H1 (cell line): Measurements from ENCODE around the gene KRT9. TPM values are rescaled to one million over a fixed set of nuclear protein-coding genes. Genes with fewer than 3 reads are reported as not detected.

Experiments used
- CTCF ChIA-PET: fragments of 300-600 bp; sonication (Branson Sonifier 250); formaldehyde crosslinking; loops from one replicate; lab custom pipeline; 2021; ENCODE audit not compliant: partially characterized antibody; lab: Charles Lee
- POLR2A ChIA-PET: fragments of 300-600 bp; sonication (Branson Sonifier 250); formaldehyde crosslinking; loops from one replicate; lab custom pipeline; 2021; ENCODE audit warnings: inconsistent platforms; ENCODE audit not compliant: partially characterized antibody; lab: Charles Lee
- DNase-seq, 2 experiments: peaks; one replicate each; pipeline versions ENCODE4 v3.0.0 to v3.0.0-alpha.2; 2010 to 2022; ENCODE audit warnings: low spot score in 2 of 2, low read depth in 1 of 2, mixed read lengths in 1 of 2
- FAIRE-seq: peaks from 2 replicates; lab custom pipeline; 2011; peaks lifted over from hg19 to GRCh38; lab: Jason Lieb, UNC
- H2AFZ ChIP-seq: 2 replicates; pipeline ENCODE4 v1.8.1; 2012; ENCODE audit warnings: low read length, inconsistent platforms
- H2AK5ac ChIP-seq: 2 replicates; pipeline ENCODE4 v1.6.1; 2013; ENCODE audit warnings: low read depth, low read length
- H2BK120ac ChIP-seq: replicated peaks from 2 replicates; pipeline ENCODE3; 2013; ENCODE audit warnings: low read depth, low read length, inconsistent platforms
- H2BK12ac ChIP-seq: 2 replicates; pipeline ENCODE4 v1.6.1; 2013; ENCODE audit warnings: low read depth, low read length
- H2BK15ac ChIP-seq: 2 replicates; pipeline ENCODE4 v1.6.1; 2013; ENCODE audit warnings: low read length
- H2BK20ac ChIP-seq: 2 replicates; pipeline ENCODE4 v1.6.1; 2013; ENCODE audit warnings: low read length
- H2BK5ac ChIP-seq: 2 replicates; pipeline ENCODE4 v1.6.1; 2013; ENCODE audit warnings: low read depth, low read length
- H3K14ac ChIP-seq: 2 replicates; pipeline ENCODE4 v1.6.1; 2013; ENCODE audit warnings: inconsistent platforms; ENCODE audit not compliant: insufficient read length
- H3K18ac ChIP-seq: 2 replicates; pipeline ENCODE4 v1.6.1; 2013; ENCODE audit warnings: low read length; ENCODE audit errors: extremely low read depth
- H3K23ac ChIP-seq: 2 replicates; pipeline ENCODE4 v1.6.1; 2013; ENCODE audit warnings: inconsistent platforms; ENCODE audit not compliant: insufficient read length
- H3K23me2 ChIP-seq: 2 replicates; pipeline ENCODE4 v1.6.1; 2013; ENCODE audit warnings: low read depth, low read length
- H3K27ac ChIP-seq: 2 replicates; pipeline ENCODE4 v1.6.1; 2011; ENCODE audit warnings: low read depth, low read length, inconsistent platforms
- H3K27me3 ChIP-seq, 4 experiments: replicated peaks in 1 of 4; 1 replicate in 1 of 4; 2 replicates in 3 of 4; pipeline versions ENCODE4 v1.6.1 to v1.8.1; 2011 to 2013; ENCODE audit warnings: low read length in 3 of 4, mild to moderate bottlenecking in 3 of 4, inconsistent platforms in 2 of 4, mixed read lengths in 2 of 4, moderate library complexity in 1 of 4; ENCODE audit not compliant: control insufficient read depth in 3 of 4, insufficient read depth in 3 of 4; ENCODE audit errors: extremely low read depth in 1 of 4
- H3K36me3 ChIP-seq, 4 experiments: 2 replicates each; pipeline versions ENCODE4 v1.6.1 to v1.8.1; 2011 to 2013; ENCODE audit warnings: mild to moderate bottlenecking in 4 of 4, low read length in 3 of 4, moderate library complexity in 2 of 4, control low read depth in 1 of 4, inconsistent platforms in 1 of 4; ENCODE audit not compliant: insufficient read depth in 4 of 4, control insufficient read depth in 2 of 4
- H3K4ac ChIP-seq: replicated peaks from 2 replicates; pipeline ENCODE3; 2013; ENCODE audit warnings: low read length, low read depth, mixed read lengths, inconsistent platforms; ENCODE audit not compliant: insufficient read length
- H3K4me1 ChIP-seq, 4 experiments: replicated peaks in 1 of 4; 1 replicate in 1 of 4; 2 replicates in 3 of 4; pipeline versions ENCODE4 v1.6.1 to v1.8.1; 2011 to 2013; ENCODE audit warnings: low read length in 3 of 4, inconsistent platforms in 2 of 4, mixed read lengths in 1 of 4; ENCODE audit not compliant: insufficient read depth in 4 of 4, control insufficient read depth in 3 of 4
- H3K4me2 ChIP-seq, 2 experiments: 2 replicates each; pipeline versions ENCODE4 v1.6.1 to v1.8.1; 2011 to 2013; ENCODE audit warnings: low read depth in 2 of 2, low read length in 2 of 2, control low read depth in 1 of 2, inconsistent platforms in 1 of 2, mild to moderate bottlenecking in 1 of 2; ENCODE audit not compliant: insufficient read depth in 1 of 2
- H3K4me3 ChIP-seq, 4 experiments: fragments of 200-600, 300-600 bp in 1 of 4; sonication (generic), shearing (Covaris generic), sonication (Bioruptor Twin) in 1 of 4; 2 replicates each; pipeline versions ENCODE4 v1.5.1 to v1.8.1; 2011 to 2016; ENCODE audit warnings: low read length in 4 of 4, low read depth in 3 of 4, control low read depth in 2 of 4, inconsistent platforms in 2 of 4, mild to moderate bottlenecking in 2 of 4, mixed read lengths in 1 of 4, moderate library complexity in 1 of 4; ENCODE audit not compliant: insufficient read depth in 2 of 4; ENCODE audit errors: extremely low read depth in 1 of 4
- H3K56ac ChIP-seq: replicated peaks from 2 replicates; pipeline ENCODE3; 2013; ENCODE audit warnings: low read depth, mild to moderate bottlenecking, mixed read lengths, low read length, inconsistent platforms; ENCODE audit not compliant: insufficient read length
- H3K79me1 ChIP-seq: 2 replicates; pipeline ENCODE4 v1.6.1; 2013; ENCODE audit warnings: low read depth, low read length, control low read depth
- H3K79me2 ChIP-seq, 2 experiments: 2 replicates each; pipeline versions ENCODE4 v1.6.1 to v1.8.1; 2012 to 2013; ENCODE audit warnings: low read length in 2 of 2, mild to moderate bottlenecking in 2 of 2, inconsistent platforms in 1 of 2; ENCODE audit not compliant: insufficient read depth in 2 of 2, control insufficient read depth in 1 of 2
- H3K9ac ChIP-seq, 4 experiments: replicated peaks in 1 of 4; 1 replicate in 1 of 4; 2 replicates in 3 of 4; pipeline versions ENCODE4 v1.6.1 to v1.8.1; 2011 to 2013; ENCODE audit warnings: low read depth in 3 of 4, low read length in 3 of 4, control low read depth in 2 of 4, mild to moderate bottlenecking in 2 of 4, moderate library complexity in 2 of 4, inconsistent platforms in 1 of 4; ENCODE audit errors: extremely low read depth in 1 of 4
- H3K9me3 ChIP-seq, 2 experiments: 2 replicates each; pipeline versions ENCODE4 v1.6.1 to v1.8.1; 2012 to 2013; ENCODE audit warnings: mild to moderate bottlenecking in 2 of 2, moderate library complexity in 2 of 2, control low read depth in 1 of 2, inconsistent platforms in 1 of 2, low read depth in 1 of 2, low read length in 1 of 2, mixed read lengths in 1 of 2; ENCODE audit not compliant: insufficient read depth in 2 of 2
- H4K20me1 ChIP-seq, 2 experiments: replicated peaks in 1 of 2; 2 replicates each; pipeline versions ENCODE3 to v1.8.1; 2011 to 2013; ENCODE audit warnings: inconsistent platforms in 2 of 2, low read length in 2 of 2, mild to moderate bottlenecking in 1 of 2; ENCODE audit not compliant: insufficient read depth in 2 of 2, control insufficient read depth in 1 of 2
- H4K5ac ChIP-seq: 2 replicates; pipeline ENCODE4 v1.6.1; 2013; ENCODE audit warnings: low read length, low read depth, mixed read lengths, inconsistent platforms; ENCODE audit not compliant: insufficient read length
- H4K8ac ChIP-seq: 2 replicates; pipeline ENCODE4 v1.8.0; 2013; ENCODE audit warnings: mild to moderate bottlenecking, moderate library complexity, low read length, inconsistent platforms; ENCODE audit not compliant: insufficient read depth; ENCODE audit errors: extremely low read depth
- H4K91ac ChIP-seq: replicated peaks from 2 replicates; pipeline ENCODE3; 2013; ENCODE audit warnings: low read length, mixed read lengths, inconsistent platforms; ENCODE audit not compliant: insufficient read length
- ASH2L ChIP-seq: fragments of 200-600, 300-600 bp; sonication (generic); IDR thresholded peaks from one replicate; pipeline ENCODE4 v1.7.1; 2017; ENCODE audit warnings: low read length
- EGR1 ChIP-seq: IDR thresholded peaks from 2 replicates; pipeline ENCODE4 v1.6.1; 2011; ENCODE audit warnings: low read depth, low read length, borderline replicate concordance
- SIX5 ChIP-seq: IDR thresholded peaks from 2 replicates; pipeline ENCODE4 v1.6.1; 2011; ENCODE audit warnings: mild to moderate bottlenecking, low read depth, low read length
- SP1 ChIP-seq: IDR thresholded peaks from 2 replicates; pipeline ENCODE4 v1.6.1; 2011; ENCODE audit warnings: low read depth, low read length
- TCF12 ChIP-seq: IDR thresholded peaks from 2 replicates; pipeline ENCODE4 v1.6.1; 2011; ENCODE audit warnings: low read depth, mild to moderate bottlenecking, low read length
- WGBS, 2 experiments: shearing (Covaris generic) in 1 of 2; methylation state at CpG; one replicate each; pipeline versions ENCODE4 v1.1.6 to v1.1.7; 2013 to 2015; ENCODE audit warnings: low lambda C conversion rate in 2 of 2, mixed read lengths in 2 of 2, inconsistent platforms in 1 of 2, low coverage in 1 of 2, missing lambda C conversion rate in 1 of 2; ENCODE audit not compliant: insufficient replicate concordance in 2 of 2, insufficient coverage in 1 of 2, insufficient read length in 1 of 2; ENCODE audit errors: extremely low coverage in 1 of 2, missing lambda C conversion rate in 1 of 2; 5-methylcytosine and 5-hydroxymethylcytosine counted together
- polyA plus RNA-seq, 7 experiments: library from polyadenylated mRNA; depleted of rRNA in 3 of 7; stranded (reverse) in 5 of 7; unstranded in 2 of 7; fragments of >200 nt in 5 of 7; fragments of 200-250 nt in 2 of 7; gene quantifications; 1 replicate in 5 of 7; 2 replicates in 1 of 7; 4 replicates in 1 of 7; pipeline versions ENCODE4 v1.2.1 to v1.2.3, GENCODE V29; 2011 to 2013; ENCODE audit warnings: missing spikeins in 2 of 7, mixed read lengths in 2 of 7
- total RNA-seq: library from RNA; stranded (reverse); fragmentation: NEBNext Ultra II Directional; extraction: Animal tissue kit (Norgen Biotek cat#: 25700); gene quantifications from 2 replicates; pipeline ENCODE4 v1.2.1, GENCODE V29; 2021

KRT9 gene
- total and polyA plus RNA-seq, 2 of the 8 experiments (the other 6 are each of a cell fraction or from before 2014, with no cell fraction given) = not detected

DNA sequence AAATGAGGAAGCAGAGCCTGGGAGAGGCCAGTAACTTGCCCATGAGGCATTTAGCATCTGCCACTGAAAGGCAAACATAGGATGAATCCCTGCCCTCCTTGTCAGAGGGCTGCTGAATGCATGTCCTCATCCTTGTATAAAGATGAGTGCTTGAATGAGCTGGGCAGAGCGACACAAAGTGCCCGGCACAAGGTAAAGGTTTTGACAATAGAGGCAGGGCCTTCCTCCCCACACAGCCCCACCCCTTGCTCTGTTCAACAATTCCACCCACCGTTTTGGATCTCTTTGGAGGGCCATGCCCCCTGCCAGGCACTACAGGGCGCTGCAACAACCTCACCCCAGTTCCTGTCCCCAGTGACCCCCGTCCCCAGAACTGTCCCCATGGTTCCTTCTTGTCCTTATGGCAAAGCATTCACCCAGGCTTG, 42.4 kb downstream of the KRT9 start:
- H3K27me3 ChIP-seq = no peaks in the 10 kb centered on the region
- no peak overlapping the region for H3K4me3 ChIP-seq
- no peak for FAIRE-seq

More for the DNA sequence above, 42.4 kb downstream of the KRT9 start:
- CTCF ChIA-PET = interaction anchor here (0.8 to 7.4 kb wide), 9 partner anchors 19 to 135 kb away, joined by 3 to 79 read pairs (median 3); no protein-coding TSS in a partner anchor
- H3K23me2 ChIP-seq = peaks cover 6% of the 10 kb centered on the region; the same call in 1 of the 2 replicates
- no peak overlapping the region for H3K14ac ChIP-seq
- 62% methylated on average over 5 of the region's 5 CpGs; no CpG with 5 or more reads in 1 of the 2 experiments for WGBS, 2 experiments
- peaks cover 6 to 15% (median 8%) of the 10 kb centered on the region in 4 experiments for H3K36me3 ChIP-seq
- no peak overlapping the region for H3K23ac ChIP-seq
- POLR2A ChIA-PET = interaction anchor here (1.3 to 11.0 kb wide), 10 partner anchors 11 to 159 kb away, joined by 3 to 293 read pairs (median 16); partner anchors contain the start of genes EIF1 and KRT15
- H2BK15ac ChIP-seq = peak overlapping the region; percentile 74; the same call in 1 of the 2 replicates
- H4K8ac ChIP-seq = no peak overlapping the region
- TF ChIP-seq EGR1 = no peak
- no peak for TF ChIP-seq TCF12
- TF ChIP-seq ASH2L = no peak
- no peak for TF ChIP-seq SIX5
- no peak for TF ChIP-seq SP1
- H3K79me2 ChIP-seq = peaks cover 0 to 13% of the 10 kb centered on the region in 2 experiments; a peak in 3 of 4 replicates
- no peaks in the 10 kb centered on the region for H3K9me3 ChIP-seq
- H3K4me2 ChIP-seq = peak overlapping the region; percentile 15 to 77; a peak in 1 of 4 replicates
- H2BK12ac ChIP-seq = peak overlapping the region; percentile 95
- no peak overlapping the region for H4K91ac ChIP-seq
- no peak overlapping the region for H2AFZ ChIP-seq
- no peak overlapping the region for H2AK5ac ChIP-seq
- no peak overlapping the region for H2BK120ac ChIP-seq
- H3K27ac ChIP-seq = no peak overlapping the region
- DNase-seq = no peak
- H3K18ac ChIP-seq = no peak overlapping the region
- H2BK20ac ChIP-seq = no peak overlapping the region
- H3K79me1 ChIP-seq = peaks cover 5% of the 10 kb centered on the region; the same call in 1 of the 2 replicates
- H3K56ac ChIP-seq = no peak overlapping the region
- no peak overlapping the region for H4K5ac ChIP-seq
- no peak overlapping the region for H3K9ac ChIP-seq
- H4K20me1 ChIP-seq = peaks cover 2 to 10% of the 10 kb centered on the region in 2 experiments
- peak overlapping the region; percentile 69; the same call in 1 of the 2 replicates for H2BK5ac ChIP-seq
- peaks cover 2 to 19% (median 10%) of the 10 kb centered on the region in 4 experiments for H3K4me1 ChIP-seq
- no peak overlapping the region for H3K4ac ChIP-seq
